Adipocyte (in vitro differentiated cells): ENCODE data around the gene CA11.
A peak's percentile ranks its signal among the peaks of the same experiment; 100 is the strongest.

ENCODE experiments used
- DNase-seq: peaks from one replicate; pipeline ENCODE4 v3.0.0-alpha.2; 2015; ENCODE audit warnings: low read depth
- H3K27me3 ChIP-seq: replicated peaks from 2 replicates; pipeline ENCODE4 v1.7.0; 2013; ENCODE audit warnings: mild to moderate bottlenecking, low read length, moderate library complexity; ENCODE audit not compliant: control insufficient read depth, insufficient read depth
- H3K36me3 ChIP-seq: 2 replicates; pipeline ENCODE4 v1.7.0; 2013; ENCODE audit warnings: low read length, mild to moderate bottlenecking, moderate library complexity; ENCODE audit not compliant: control insufficient read depth, insufficient read depth, severe bottlenecking
- H3K4me1 ChIP-seq: 2 replicates; pipeline ENCODE4 v1.7.0; 2013; ENCODE audit warnings: mild to moderate bottlenecking, low read length, moderate library complexity; ENCODE audit not compliant: control insufficient read depth, insufficient read depth
- H3K4me3 ChIP-seq: 2 replicates; pipeline ENCODE4 v1.7.0; 2013; ENCODE audit warnings: mild to moderate bottlenecking, low read length, moderate library complexity
- H3K9ac ChIP-seq: 2 replicates; pipeline ENCODE4 v1.7.0; 2013; ENCODE audit warnings: mild to moderate bottlenecking, low read length, moderate library complexity
- H3K9me3 ChIP-seq: 2 replicates; pipeline ENCODE4 v1.7.0; 2013; ENCODE audit warnings: mild to moderate bottlenecking, low read length, moderate library complexity; ENCODE audit not compliant: control insufficient read depth

Gene CA11

GRCh38 chr19:48625891-48626327 is 20.1 kb downstream of the CA11 start:
- Histone ChIP-seq H3K9ac (no peak overlapping the region), H3K4me1 (peaks cover 26% of the 10 kb centered on the region)
- DNase-seq = no peak

GRCh38 chr19:48624791-48625723 is 20.9 kb downstream of the CA11 start:
- Histone ChIP-seq H3K9ac (peak overlapping the region; percentile 88), H3K4me3 (peak overlapping the region; percentile 83), H3K27me3 (no peaks in the 10 kb centered on the region), H3K36me3 (peaks cover 4% of the 10 kb centered on the region), H3K4me1 (peaks cover 29% of the 10 kb centered on the region), H3K9me3 (no peaks in the 10 kb centered on the region)
- no peak for DNase-seq

More at GRCh38 chr19:48625891-48626327, 20.1 kb downstream of the CA11 start:
- H3K9me3 ChIP-seq = no peaks in the 10 kb centered on the region
- peaks cover 4% of the 10 kb centered on the region for H3K36me3 ChIP-seq
- no peaks in the 10 kb centered on the region for H3K27me3 ChIP-seq
- no peak overlapping the region for H3K4me3 ChIP-seq

- H3K36me3 ChIP-seq = peaks cover 4% of the 10 kb centered on the region
- H3K9ac ChIP-seq = peak overlapping the region; percentile 88
- peak overlapping the region; percentile 83 for H3K4me3 ChIP-seq
- H3K9me3 ChIP-seq = no peaks in the 10 kb centered on the region
- H3K4me1 ChIP-seq = peaks cover 32% of the 10 kb centered on the region
- peak; percentile 99 for DNase-seq
- no peaks in the 10 kb centered on the region for H3K27me3 ChIP-seq
Measured at GRCh38 chr19:48624067-48624594, 21.9 kb downstream of the CA11 start.

- Histone ChIP-seq H3K4me1 (peaks cover 32% of the 10 kb centered on the region), H3K36me3 (peaks cover 4% of the 10 kb centered on the region), H3K27me3 (no peaks in the 10 kb centered on the region), H3K9me3 (no peaks in the 10 kb centered on the region), H3K9ac (peak overlapping the region; percentile 87), H3K4me3 (peak overlapping the region; percentile 73)
- DNase-seq = peak; percentile 26
Measured at GRCh38 chr19:48623556-48624066, 22.4 kb downstream of the CA11 start.

- DNase-seq = peak; percentile 66
- Histone ChIP-seq H3K9me3 (no peaks in the 10 kb centered on the region), H3K27me3 (no peaks in the 10 kb centered on the region), H3K4me3 (peak overlapping the region; percentile 99), H3K9ac (peak overlapping the region; percentile 99), H3K36me3 (peaks cover 27% of the 10 kb centered on the region), H3K4me1 (peaks cover 51% of the 10 kb centered on the region)
Measured at GRCh38 chr19:48619692-48620585, 26.0 kb downstream of the CA11 start.

GRCh38 chr19:48618916-48619691 is 26.9 kb downstream of the CA11 start, which contains the start of the genes RPL18 and SPHK2:
Gene RPL18, minus strand, starts transcription at chr19:48619178. Its CDS starts 35 bp downstream, at chr19:48619143.
Gene SPHK2, plus strand, starts transcription at chr19:48619506. Its CDS starts 1,009 bp downstream, at chr19:48620515.
- peaks cover 45% of the 10 kb centered on the region for H3K4me1 ChIP-seq
- H3K27me3 ChIP-seq = no peaks in the 10 kb centered on the region
- peak; percentile 99 for DNase-seq
- peaks cover 30% of the 10 kb centered on the region for H3K36me3 ChIP-seq
- H3K9ac ChIP-seq = peak within 1 kb of the TSS; percentile 100
- H3K9me3 ChIP-seq = no peaks in the 10 kb centered on the region
- H3K4me3 ChIP-seq = peak within 1 kb of the TSS; percentile 99

- Histone ChIP-seq H3K27me3 (no peaks in the 10 kb centered on the region), H3K36me3 (peaks cover 30% of the 10 kb centered on the region), H3K4me3 (peak overlapping the region; percentile 99), H3K4me1 (peaks cover 39% of the 10 kb centered on the region), H3K9me3 (no peaks in the 10 kb centered on the region), H3K9ac (peak overlapping the region; percentile 100)
- peak; percentile 46 for DNase-seq
Measured at GRCh38 chr19:48618278-48618915, 27.6 kb downstream of the CA11 start.

- no peak for DNase-seq
- H3K36me3 ChIP-seq = peaks cover 30% of the 10 kb centered on the region
- no peaks in the 10 kb centered on the region for H3K9me3 ChIP-seq
- peak overlapping the region; percentile 100 for H3K9ac ChIP-seq
- H3K27me3 ChIP-seq = no peaks in the 10 kb centered on the region
- peaks cover 29% of the 10 kb centered on the region for H3K4me1 ChIP-seq
- H3K4me3 ChIP-seq = peak overlapping the region; percentile 99
Measured at GRCh38 chr19:48617146-48617937, 28.6 kb downstream of the CA11 start.

GRCh38 chr19:48616491-48617056 is 29.4 kb downstream of the CA11 start:
- Histone ChIP-seq H3K36me3 (peaks cover 30% of the 10 kb centered on the region), H3K27me3 (no peaks in the 10 kb centered on the region), H3K9ac (peak overlapping the region; percentile 100), H3K4me3 (peak overlapping the region; percentile 99), H3K9me3 (no peaks in the 10 kb centered on the region), H3K4me1 (peaks cover 26% of the 10 kb centered on the region)
- no peak for DNase-seq
